NCI-H524 treated with DMSO at 0.1 percent for 48 hours (cell line): ENCODE results near the gene EIF6.
A peak's percentile ranks its signal among the peaks of the same experiment; 100 is the strongest.
"Not testable (repeated sequence)": the region's sequence is repeated elsewhere in the genome, so short reads cannot be mapped to it uniquely, and the experiment has no call there.

Experiments used
- DNase-seq: peaks from one replicate; lab custom pipeline; 2025; lab: John Stamatoyannopoulos, UW

The EIF6 gene

GRCh38 chr20:35284267-35284991 lies at the start of gene EIF6:
Gene EIF6, minus strand, starts transcription at chr20:35284772. Its CDS starts 285 bp downstream, at chr20:35284487.
- DNase-seq = peak; percentile 42

GRCh38 chr20:35333606-35334005 lies 49.0 kb upstream of the EIF6 start:
- DNase-seq = no peak

DNA sequence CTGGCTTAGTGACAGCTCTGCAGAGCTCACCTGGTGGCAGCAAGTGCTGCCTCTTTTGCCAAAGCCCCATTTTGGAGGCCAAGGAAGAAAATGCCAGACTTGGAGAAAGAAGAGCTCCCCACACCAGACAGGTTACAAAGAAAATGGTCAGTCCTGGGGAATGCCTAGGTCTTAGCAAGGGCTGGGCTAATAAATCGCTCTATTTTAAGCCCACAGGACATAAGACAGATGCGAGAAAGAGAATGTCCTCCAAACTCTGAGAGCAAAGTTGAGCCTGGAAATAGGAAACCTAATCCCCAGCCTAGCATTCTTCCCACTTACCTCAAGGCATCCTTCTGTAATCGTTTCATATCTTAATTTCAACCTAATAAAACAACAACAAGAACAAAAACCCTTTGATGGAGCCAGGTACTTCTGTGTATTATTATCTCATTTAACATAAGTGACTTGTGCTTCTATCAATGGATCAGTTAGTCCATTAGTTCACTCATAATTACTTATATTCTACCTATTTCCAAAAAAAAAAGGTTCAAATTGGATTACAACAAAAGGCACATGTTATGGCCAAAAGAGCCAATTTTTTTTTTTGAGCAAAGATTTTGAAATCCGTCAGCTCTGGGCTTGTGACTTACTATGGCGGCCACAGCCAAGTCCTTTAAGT lies 48.1 kb upstream of the EIF6 start:
- no peak for DNase-seq

GRCh38 chr20:35329435-35330139 lies 45.0 kb upstream of the EIF6 start:
- DNase-seq = no peak

DNA sequence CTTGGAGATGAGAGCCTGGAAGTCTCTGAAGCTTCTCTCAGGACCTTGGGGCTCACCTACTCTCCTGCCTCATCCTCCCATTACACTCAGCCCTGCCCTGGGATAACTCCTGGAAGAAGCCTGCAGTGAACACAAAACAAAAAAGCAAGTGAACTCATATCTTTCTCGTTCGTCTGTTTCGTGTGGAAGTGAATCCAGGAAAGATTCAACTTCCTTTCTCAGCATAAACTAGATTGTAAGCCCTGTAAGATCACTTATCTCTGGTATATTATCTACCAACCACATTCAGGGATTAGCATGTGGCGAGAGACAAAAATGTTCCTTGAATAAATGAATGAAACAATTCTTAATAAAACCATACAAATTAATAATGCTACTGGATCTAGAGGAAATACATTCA lies 44.1 kb upstream of the EIF6 start:
- no peak for DNase-seq

DNA sequence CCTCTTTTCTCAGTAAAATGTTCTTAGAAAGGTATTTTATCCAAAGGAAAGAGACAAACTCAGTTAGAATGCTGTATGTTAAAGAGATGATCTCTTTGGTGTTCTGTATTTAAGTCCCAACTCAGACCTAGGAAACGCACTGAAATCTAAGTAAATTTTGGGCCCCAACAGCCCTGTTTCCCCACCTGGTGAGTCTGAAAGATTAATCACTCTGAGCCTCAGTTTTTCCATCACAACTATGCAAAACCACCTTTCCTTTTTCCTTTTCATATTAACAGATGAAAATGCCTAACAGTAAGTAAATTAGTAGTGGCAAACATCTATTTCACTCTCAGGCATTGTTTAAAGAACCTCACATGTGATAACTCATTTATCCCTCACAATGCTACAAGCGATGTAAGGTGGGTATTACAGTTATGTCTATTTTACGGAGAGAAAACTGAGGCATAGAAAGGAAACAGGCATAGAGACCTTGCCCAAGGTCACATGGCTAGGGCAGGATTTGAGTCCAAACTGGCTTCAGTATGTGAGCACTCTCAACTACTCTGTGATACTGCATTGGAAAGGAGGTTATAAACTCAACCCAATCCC lies 43.6 kb upstream of the EIF6 start:
- no peak for DNase-seq

GRCh38 chr20:35327074-35327976 lies 42.8 kb upstream of the EIF6 start:
- no peak for DNase-seq

DNA sequence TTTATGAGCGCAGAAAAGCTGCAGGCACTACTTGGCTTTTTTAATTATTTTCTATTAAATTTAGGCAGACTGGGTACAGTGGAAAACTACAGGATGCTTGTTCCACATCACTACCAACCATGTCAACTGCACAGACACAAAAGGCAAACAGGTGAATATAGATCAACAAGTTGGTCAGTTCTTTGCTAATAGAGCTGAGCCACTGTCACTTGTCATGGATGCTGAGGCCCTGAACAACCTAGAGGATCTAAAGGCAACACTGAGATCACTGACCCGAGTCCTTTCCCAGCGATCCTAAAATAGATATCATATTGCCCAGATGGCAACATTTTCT lies 42.1 kb upstream of the EIF6 start:
- no peak for DNase-seq

DNA sequence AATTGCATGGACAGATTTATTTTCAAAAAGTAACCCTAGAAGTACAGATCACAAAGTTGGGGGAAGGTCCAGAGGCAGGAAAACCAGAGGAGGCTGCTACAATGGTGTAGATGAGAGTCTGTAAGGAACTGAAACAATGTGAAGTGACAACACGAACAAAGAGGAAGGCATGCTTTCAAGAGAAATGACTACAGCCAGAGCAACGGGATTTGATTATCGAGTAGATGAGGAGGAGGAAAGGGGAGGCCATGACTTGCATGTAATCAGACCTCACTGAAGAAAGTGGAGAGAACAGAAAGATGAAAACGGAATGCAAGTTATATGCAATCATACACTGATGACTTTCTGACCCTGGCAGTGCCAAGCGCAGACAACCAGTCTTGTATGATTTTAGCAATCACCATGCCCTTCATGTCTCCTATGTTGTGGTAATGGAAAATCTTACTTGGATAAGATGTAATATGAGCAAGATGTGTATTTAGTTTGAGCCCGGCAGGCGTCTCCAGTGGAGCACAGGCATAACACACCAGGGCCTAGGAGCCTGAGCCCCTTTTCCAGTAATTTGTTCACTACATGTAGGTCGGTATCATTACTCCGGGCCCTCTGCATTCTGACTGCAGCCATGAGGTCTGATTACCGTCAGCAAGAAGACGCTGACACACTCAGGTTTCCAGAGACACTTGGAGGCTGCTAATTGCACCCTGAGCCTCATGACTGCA lies 41.6 kb upstream of the EIF6 start:
- DNase-seq = no peak

- no peak for DNase-seq
Measured at GRCh38 chr20:35325401-35325800, 40.8 kb upstream of the EIF6 start.

- DNase-seq = no peak
Measured at GRCh38 chr20:35320396-35321126, 36.0 kb upstream of the EIF6 start.

DNA sequence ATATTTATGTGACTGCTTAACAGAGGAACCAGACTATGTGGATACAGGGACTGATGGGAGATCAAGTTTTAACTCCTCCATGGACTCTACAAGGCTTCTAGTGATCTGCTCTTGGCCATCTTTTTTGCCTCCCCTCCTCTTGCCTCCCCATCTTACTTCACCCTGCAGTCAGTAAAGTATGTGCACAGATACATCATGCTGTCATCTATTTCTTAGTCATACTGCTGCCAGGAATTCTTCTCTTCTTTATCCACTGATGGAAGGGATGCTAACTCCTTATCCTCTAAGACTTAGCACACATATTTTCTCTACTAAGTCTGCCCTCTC lies 35.3 kb upstream of the EIF6 start:
- DNase-seq = no peak

DNA sequence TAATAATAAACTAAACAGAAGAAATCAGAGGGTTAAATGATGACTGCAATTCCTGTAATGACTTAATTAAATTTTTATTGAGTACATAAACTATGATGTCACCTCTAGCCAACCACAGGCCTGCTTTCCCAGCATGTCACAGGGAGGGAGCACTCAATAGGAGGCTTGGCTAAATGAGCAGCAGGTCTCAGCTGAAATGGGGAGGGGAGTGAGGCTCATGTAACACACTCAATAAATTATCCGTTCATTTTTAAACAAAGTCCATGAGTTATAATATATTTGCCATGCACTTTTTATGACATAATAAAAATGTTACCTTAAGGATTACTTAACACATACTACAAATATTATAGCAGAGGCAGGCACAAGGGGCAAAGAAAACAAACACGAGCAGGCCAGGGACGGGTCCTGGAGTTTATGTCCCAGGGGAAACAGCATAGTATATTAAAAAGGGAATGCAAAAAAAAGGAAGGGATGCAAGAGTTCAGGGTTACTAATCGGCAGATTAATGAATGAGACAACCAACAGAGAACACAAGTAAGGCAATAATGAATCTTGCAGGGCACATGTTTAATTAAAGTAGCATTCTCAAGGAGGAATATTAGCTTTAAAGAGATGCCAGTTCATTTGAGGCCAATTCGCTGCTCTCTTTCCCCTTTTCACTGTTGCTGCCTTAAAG lies 34.8 kb upstream of the EIF6 start:
- no peak for DNase-seq

DNA sequence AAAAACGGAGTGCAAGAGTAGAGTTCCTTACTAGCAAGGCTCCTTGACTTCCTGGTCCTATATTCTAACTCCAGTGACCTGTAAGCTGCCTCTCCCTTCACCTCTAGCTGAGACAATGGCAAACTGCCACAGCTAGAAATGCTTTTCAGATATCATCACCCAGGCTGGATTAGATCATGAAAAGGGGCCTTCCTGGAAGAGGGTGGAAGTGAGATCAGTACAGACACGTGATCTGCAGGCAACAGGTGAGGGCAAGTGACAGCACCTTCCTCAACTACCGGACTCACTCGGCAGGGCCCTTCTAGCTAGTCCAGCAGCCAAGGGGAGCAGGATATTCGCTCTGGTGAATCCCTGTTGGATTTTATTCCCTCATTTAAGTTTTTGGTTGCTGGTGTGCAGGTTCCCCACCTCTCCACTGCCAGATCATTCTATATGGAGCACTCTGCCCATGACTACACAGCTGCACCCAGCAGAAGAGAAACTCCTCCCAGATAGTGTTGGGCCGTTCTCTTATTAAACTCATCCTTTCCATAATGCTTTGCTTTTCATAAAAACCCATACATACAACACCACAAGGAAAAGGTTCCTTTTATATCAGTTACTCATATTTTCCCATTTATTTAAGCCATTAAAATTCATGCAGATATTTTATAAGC lies 34.1 kb upstream of the EIF6 start:
- DNase-seq = no peak

DNA sequence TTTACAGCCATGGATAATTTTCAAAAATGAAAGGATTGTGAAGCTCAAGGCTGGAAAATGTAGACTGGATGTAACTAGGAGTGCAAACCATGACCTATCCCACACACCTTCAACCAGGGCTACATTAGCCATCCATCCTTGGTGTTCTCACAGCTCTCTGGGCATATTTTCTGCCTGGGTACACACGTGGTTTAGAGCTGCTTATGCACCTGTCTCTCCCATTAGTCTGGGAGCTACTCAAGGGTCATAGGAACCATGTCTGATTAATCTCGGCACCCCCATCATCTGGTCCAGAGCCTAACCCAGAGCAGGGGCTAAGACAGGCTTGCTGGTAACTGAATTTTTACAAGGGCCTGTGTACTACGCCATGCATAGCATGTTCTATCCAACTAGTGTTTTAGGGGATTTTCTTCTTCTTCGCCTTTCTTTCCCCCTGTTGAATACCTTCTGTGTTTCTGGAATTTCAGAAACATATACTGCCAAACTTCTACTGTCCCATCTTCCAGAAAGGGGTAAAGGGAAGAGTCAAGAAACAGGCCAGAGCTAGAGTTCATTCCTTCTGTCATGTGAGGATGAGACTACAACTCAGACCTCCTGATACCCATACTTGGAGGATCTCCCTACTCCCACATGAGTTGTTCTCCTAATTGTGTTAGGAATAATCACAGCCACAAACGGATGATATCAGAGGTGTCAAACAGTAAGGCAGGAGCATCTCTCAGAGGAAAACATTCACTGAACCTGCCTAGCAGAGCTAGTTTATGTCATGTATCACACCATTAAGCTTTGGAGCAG lies 33.0 kb upstream of the EIF6 start:
- no peak for DNase-seq

GRCh38 chr20:35316086-35316485 lies 31.5 kb upstream of the EIF6 start:
- DNase-seq = no peak

- not testable (repeated sequence) for DNase-seq
Measured at GRCh38 chr20:35315632-35316020, 31.1 kb upstream of the EIF6 start.

- DNase-seq = no peak
Measured at GRCh38 chr20:35314816-35315631, 30.5 kb upstream of the EIF6 start.
